Peyer's patch (tissue), 4 donors: ENCODE data around the gene THAP4. TPM values are rescaled to one million over a fixed set of nuclear protein-coding genes. Genes with fewer than 3 reads are reported as not detected.

Source experiments
- DNase-seq, 3 donors: peaks; one replicate each; pipeline ENCODE4 v3.0.0-alpha.2; 2017 to 2019
- H3K27ac ChIP-seq, 4 donors: fragments of 200-600 bp; sonication (generic); one replicate each; pipeline ENCODE4 v1.5.1; 2016 to 2019
- H3K27me3 ChIP-seq, 2 donors: fragments of 200-600 bp; sonication (generic); one replicate each; pipeline ENCODE4 v1.5.1; 2019
- H3K36me3 ChIP-seq, 3 donors: fragments of 200-600 bp; sonication (generic); one replicate each; pipeline ENCODE4 v1.5.1; 2016 to 2019
- H3K4me1 ChIP-seq, 4 donors: fragments of 200-600 bp; sonication (generic); one replicate each; pipeline ENCODE4 v1.5.1; 2016 to 2019
- H3K4me3 ChIP-seq, 4 donors: fragments of 200-600 bp; sonication (generic); 1 replicate in 3 of 4; 2 replicates in 1 of 4; pipeline ENCODE4 v1.5.1; 2016 to 2019; ENCODE audit warnings: mild to moderate bottlenecking in 1 of 4
- H3K9me3 ChIP-seq, 4 donors: fragments of 200-600 bp; sonication (generic); one replicate each; pipeline ENCODE4 v1.5.1; 2016 to 2019; ENCODE audit warnings: mild to moderate bottlenecking in 1 of 4
- CTCF ChIP-seq, 6 experiments: fragments of 450-650 bp in 4 of 6; fragments of 200-600 bp in 2 of 6; sonication (generic) in 1 of 6; IDR thresholded peaks; one replicate each; pipeline ENCODE4 v1.5.1; 2017 to 2019; ENCODE audit warnings: antibody characterized with exemption in 6 of 6, mild to moderate bottlenecking in 3 of 6, moderate library complexity in 1 of 6
- POLR2A ChIP-seq, 2 donors: fragments of 450-650 bp; IDR thresholded peaks; one replicate each; pipeline ENCODE4 v1.5.1; 2017; ENCODE audit warnings: antibody characterized with exemption in 2 of 2, mild to moderate bottlenecking in 2 of 2, moderate library complexity in 2 of 2
- total RNA-seq, 4 donors: library from RNA; depleted of rRNA; stranded (reverse); fragments of >200 nt; gene quantifications; one replicate each; pipeline ENCODE4 v1.1.0, GENCODE V29; 2016

Gene THAP4
- total RNA-seq, 4 donors from 2014 or later, result 46.4 to 90.0 (median 71.8) TPM

GRCh38 chr2:241641631-241642030 is 4.7 kb upstream of the THAP4 start:
- Histone ChIP-seq H3K36me3 (peaks cover 0 to 8% (median 0%) of the 10 kb centered on the region in 3 donors), H3K9me3 (no peaks in the 10 kb centered on the region), H3K27ac (no peak overlapping the region), H3K4me3 (no peak overlapping the region), H3K4me1 (peaks cover 0 to 35% (median 4%) of the 10 kb centered on the region in 4 donors), H3K27me3 (no peaks in the 10 kb centered on the region)
- no peak for DNase-seq
- no peak for TF ChIP-seq POLR2A (IDR thresholded peaks at IDR 0.05)
- TF ChIP-seq CTCF (IDR thresholded peaks at IDR 0.05), result no peak

DNA sequence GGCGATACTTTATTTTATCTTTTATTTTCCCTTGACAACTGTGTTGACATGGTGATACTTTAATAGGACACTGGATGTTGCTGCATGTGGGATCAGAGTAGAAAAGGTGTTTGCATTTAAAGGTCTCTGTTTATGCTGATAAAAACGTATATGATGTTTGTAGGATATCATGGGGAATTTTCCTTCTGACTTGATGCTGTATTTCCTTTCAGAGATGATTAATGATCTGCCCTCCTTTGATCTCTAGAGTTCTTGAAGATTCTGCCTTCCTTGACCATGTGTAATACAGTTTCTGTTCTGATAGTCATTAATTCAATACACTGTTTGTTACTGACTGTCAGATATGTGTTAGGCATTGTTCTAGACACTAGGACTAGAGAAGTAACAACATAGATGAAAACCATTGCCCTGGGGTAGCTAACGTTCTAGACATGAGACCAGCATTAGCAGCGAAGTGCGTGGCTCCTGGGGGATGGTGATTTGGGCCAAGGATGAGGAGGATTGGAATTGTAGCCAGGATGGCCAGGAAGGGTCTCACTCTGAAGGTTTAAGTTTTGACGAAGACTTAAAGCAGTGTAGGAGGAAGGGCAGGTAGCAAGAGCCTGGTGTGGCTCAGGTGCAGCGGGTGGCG is 3.3 kb upstream of the THAP4 start:
- Histone ChIP-seq H3K27ac (no peak overlapping the region), H3K9me3 (no peaks in the 10 kb centered on the region), H3K4me3 (no peak overlapping the region), H3K4me1 (peaks cover 0 to 42% (median 6%) of the 10 kb centered on the region in 4 donors), H3K27me3 (no peaks in the 10 kb centered on the region), H3K36me3 (peaks cover 0 to 8% (median 0%) of the 10 kb centered on the region in 3 donors)
- TF ChIP-seq CTCF (IDR thresholded peaks at IDR 0.05), result no peak
- TF ChIP-seq POLR2A (IDR thresholded peaks at IDR 0.05), result no peak
- no peak for DNase-seq

- TF ChIP-seq POLR2A (IDR thresholded peaks at IDR 0.05) (no peak), CTCF (IDR thresholded peaks at IDR 0.05) (no peak)
- H3K27me3 ChIP-seq, result no peaks in the 10 kb centered on the region
- H3K4me3 ChIP-seq, result no peak overlapping the region
- H3K27ac ChIP-seq, result no peak overlapping the region
- H3K4me1 ChIP-seq, result peaks cover 0 to 42% (median 6%) of the 10 kb centered on the region in 4 donors
- H3K9me3 ChIP-seq, result no peaks in the 10 kb centered on the region
- peaks cover 0 to 8% (median 0%) of the 10 kb centered on the region in 3 donors for H3K36me3 ChIP-seq
- DNase-seq, result no peak
These were observed 2.4 kb upstream of the THAP4 start for GRCh38 chr2:241639385-241639784.

GRCh38 chr2:241638940-241639339 is 2.0 kb upstream of the THAP4 start:
- no peak for DNase-seq
- H3K36me3 ChIP-seq, result peaks cover 0 to 9% (median 0%) of the 10 kb centered on the region in 3 donors
- H3K27me3 ChIP-seq, result no peaks in the 10 kb centered on the region
- no peak overlapping the region for H3K27ac ChIP-seq
- H3K9me3 ChIP-seq, result no peaks in the 10 kb centered on the region
- peaks cover 0 to 42% (median 6%) of the 10 kb centered on the region in 4 donors for H3K4me1 ChIP-seq
- TF ChIP-seq CTCF (IDR thresholded peaks at IDR 0.05) (no peak), POLR2A (IDR thresholded peaks at IDR 0.05) (no peak)
- peak overlapping the region in 1 of 4 donors; percentile 85 for H3K4me3 ChIP-seq

DNA sequence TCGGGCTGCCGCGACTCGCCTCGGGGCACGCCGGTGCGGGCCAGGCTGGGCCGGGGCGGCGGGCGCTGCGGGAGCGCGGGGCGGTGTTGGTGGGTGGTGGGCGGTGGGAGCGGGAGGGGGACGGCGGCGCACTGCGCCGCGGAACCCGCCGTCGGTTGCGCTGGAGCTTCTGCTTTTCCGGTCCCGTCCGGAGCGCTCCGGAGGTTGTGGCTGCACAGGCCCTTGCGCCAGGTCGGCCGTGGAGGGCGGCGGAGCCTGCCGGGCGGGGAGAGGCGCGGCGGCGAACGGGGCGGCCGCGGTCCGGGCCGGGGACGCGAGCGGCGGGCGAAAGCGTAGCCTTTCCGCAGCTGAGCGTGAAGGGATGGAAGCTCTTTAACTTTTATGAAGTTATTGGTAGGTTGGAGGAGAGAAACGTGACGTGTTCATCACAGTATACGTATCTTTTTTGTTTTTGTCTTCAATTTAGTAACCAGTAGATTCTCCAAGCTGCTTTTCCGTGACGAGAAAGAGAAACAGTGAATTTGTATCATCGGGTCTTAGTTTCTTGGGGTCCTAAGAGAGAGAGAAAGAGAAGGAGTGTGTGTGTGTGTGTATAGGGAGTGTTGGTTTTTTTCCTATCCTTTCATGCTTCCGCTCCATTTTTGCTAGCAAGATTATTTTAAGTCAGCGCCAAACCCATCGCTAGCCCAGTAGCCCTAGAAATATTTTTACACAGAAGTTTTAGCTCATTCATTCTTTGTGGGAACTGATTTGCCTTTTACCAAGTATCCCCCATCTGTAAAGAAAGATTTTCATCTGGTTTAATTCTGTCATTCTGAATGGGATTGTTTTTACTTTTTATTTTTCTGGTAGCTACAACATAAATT is 1.1 kb upstream of the THAP4 start:
- H3K9me3 ChIP-seq, result no peaks in the 10 kb centered on the region
- peak overlapping the region; percentile 85 to 99 (median 98) for H3K4me3 ChIP-seq
- TF ChIP-seq POLR2A (IDR thresholded peaks at IDR 0.05) (no peak), CTCF (IDR thresholded peaks at IDR 0.05) (no peak)
- no peak for DNase-seq
- peaks cover 0 to 18% (median 0%) of the 10 kb centered on the region in 3 donors for H3K36me3 ChIP-seq
- H3K4me1 ChIP-seq, result peaks cover 0 to 42% (median 6%) of the 10 kb centered on the region in 4 donors
- H3K27me3 ChIP-seq, result no peaks in the 10 kb centered on the region
- peak overlapping the region; percentile 97 to 99 (median 98) for H3K27ac ChIP-seq
